ENCODE measurements around the gene CDX4. TPM values are rescaled to one million over a fixed set of nuclear protein-coding genes. Genes with fewer than 3 reads are reported as not detected.
"Not testable (repeated sequence)": the region's sequence is repeated elsewhere in the genome, so short reads cannot be mapped to it uniquely, and the experiment has no call there.

The CDX4 gene
- not detected in 2 replicates for total RNA-seq (2014; rRNA removed; shearing (Covaris generic); ENCODE audit: low replicate concordance)

- DNase-seq, result no peak
Measured at GRCh38 chrX:73446831-73447230, at the start of gene CDX4. Gene CDX4, plus strand, starts transcription at chrX:73447053. Its CDS starts 201 bp downstream, at chrX:73447254.

DNA sequence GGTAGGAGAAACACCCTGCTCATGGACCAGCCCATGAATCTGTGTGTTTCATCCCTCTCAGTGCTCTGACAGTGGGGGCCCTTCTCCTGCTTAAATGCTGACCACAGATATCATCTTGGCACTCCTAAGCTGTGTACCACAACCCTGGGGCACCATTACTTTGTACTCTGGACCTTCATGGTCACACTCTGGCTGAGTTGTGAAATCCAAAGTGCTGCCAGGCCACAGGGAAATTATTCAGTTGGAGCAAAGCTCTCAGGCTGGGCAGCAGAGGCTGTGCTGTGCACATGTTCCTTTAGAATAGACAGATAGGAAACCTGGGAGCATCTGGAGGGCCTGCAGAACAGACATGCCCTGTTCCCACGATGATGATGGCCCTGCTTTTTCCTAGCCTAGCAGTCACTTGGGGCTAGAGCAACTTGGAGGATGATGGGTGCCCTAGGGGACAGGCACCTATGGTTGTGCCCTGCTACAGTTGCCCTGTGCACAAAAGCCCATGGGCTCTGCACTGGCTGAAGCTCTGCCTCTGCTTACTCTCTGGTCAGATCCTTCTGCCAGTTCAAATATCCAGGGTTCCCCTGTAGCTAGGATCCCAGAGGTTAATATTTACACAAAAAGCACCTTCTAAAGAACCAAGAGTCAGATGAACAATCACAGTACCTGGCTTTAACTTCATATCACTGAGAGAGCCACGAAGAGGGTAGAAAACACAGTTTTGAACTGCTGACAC is 48.5 kb upstream of the CDX4 start:
- Histone ChIP-seq H3K36me3 (no peaks in the 10 kb centered on the region), H3K27me3 (no peaks in the 10 kb centered on the region), H3K9me3 (no peaks in the 10 kb centered on the region), H3K4me3 (no peak overlapping the region)
- no peak for DNase-seq

More at GRCh38 chrX:73446831-73447230, at the start of gene CDX4:
- H3K36me3 ChIP-seq, result no peaks in the 10 kb centered on the region
- H3K27me3 ChIP-seq, result no peaks in the 10 kb centered on the region
- no peak within 1 kb of the TSS for H3K4me3 ChIP-seq
- H3K9me3 ChIP-seq, result no peaks in the 10 kb centered on the region

GRCh38 chrX:73400136-73400748 is 46.6 kb upstream of the CDX4 start:
- Histone ChIP-seq H3K27me3 (no peaks in the 10 kb centered on the region), H3K9me3 (no peaks in the 10 kb centered on the region), H3K36me3 (no peaks in the 10 kb centered on the region), H3K4me3 (no peak overlapping the region)
- no peak for DNase-seq

DNA sequence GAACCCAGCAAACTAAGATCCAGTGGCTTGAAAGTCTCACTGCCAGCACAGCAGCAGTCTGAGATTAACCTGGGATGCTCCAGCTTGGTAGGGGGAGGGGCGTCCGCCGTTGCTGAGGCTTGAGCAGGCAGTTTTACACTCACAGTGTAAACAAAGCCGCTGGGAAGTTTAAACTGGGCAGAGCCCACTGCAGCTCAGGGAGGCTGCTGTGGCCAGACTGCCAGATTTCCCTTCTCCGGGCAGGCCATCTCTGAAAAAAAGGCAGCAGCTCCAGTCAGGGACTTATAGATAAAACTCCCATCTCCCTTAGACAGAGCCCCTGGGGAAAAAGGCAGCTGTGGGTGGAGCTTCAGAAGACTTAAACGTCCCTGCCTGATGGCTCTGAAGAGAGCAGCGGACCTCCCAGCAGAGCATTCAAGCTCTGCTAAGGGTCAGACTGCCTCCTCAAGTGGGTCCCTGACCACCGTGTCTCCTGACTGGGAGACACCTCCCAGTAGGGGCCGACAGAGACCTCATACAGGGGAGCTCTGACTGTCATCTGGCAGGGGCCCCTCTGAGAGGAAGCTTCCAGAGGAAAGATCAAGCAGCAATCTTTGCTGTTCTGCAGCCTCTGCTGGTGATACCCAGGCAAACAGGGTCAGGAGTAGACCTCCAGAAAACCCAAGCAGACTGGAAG is 45.1 kb upstream of the CDX4 start:
- Histone ChIP-seq H3K9me3 (no peaks in the 10 kb centered on the region), H3K4me3 (no peak overlapping the region), H3K27me3 (no peaks in the 10 kb centered on the region), H3K36me3 (no peaks in the 10 kb centered on the region)
- DNase-seq, result no peak

DNA sequence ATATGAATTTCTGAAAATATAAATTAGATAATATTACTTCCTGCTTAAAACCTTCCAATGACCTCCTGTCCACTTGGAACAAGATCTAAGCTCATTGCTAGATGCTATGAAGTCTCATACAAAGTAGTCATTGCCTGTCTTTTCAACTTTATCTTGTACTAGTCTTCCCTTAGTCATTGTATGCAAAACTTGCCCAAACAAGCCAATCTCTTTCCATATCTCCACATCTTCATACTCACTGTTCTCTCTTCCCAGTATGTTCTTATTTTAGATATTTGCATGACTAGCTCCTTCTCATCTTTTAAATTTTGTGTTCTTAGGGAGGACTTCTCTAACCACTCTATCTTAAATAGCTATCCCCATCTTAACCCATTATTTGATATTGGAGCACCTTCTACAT is 33.9 kb upstream of the CDX4 start:
- H3K4me3 ChIP-seq, result no peak overlapping the region
- no peaks in the 10 kb centered on the region for H3K27me3 ChIP-seq
- H3K36me3 ChIP-seq, result no peaks in the 10 kb centered on the region
- no peaks in the 10 kb centered on the region for H3K9me3 ChIP-seq
- no peak for DNase-seq

DNA sequence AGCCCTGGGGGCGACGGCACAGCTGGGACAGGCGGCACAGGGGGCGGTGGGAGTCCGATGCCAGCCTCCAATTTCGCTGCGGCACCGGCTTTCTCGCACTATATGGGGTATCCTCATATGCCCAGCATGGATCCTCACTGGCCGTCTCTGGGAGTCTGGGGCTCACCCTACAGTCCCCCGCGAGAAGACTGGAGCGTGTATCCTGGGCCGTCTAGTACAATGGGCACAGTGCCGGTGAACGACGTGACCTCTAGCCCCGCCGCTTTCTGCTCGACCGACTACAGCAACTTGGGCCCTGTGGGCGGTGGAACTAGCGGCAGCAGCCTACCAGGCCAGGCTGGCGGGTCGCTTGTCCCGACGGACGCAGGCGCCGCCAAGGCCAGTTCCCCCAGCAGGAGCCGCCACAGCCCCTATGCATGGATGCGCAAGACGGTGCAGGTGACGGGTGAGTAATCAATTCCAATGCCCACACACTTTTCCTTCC is 500 bp downstream of the CDX4 start:
- no peaks in the 10 kb centered on the region for H3K9me3 ChIP-seq
- no peaks in the 10 kb centered on the region for H3K27me3 ChIP-seq
- DNase-seq, result no peak
- no peak overlapping the region for H3K4me3 ChIP-seq
- H3K36me3 ChIP-seq, result no peaks in the 10 kb centered on the region

GRCh38 chrX:73448379-73448778 is 1.5 kb downstream of the CDX4 start:
- Histone ChIP-seq H3K9me3 (no peaks in the 10 kb centered on the region), H3K36me3 (no peaks in the 10 kb centered on the region), H3K27me3 (no peaks in the 10 kb centered on the region), H3K4me3 (no peak overlapping the region)
- no peak for DNase-seq

DNA sequence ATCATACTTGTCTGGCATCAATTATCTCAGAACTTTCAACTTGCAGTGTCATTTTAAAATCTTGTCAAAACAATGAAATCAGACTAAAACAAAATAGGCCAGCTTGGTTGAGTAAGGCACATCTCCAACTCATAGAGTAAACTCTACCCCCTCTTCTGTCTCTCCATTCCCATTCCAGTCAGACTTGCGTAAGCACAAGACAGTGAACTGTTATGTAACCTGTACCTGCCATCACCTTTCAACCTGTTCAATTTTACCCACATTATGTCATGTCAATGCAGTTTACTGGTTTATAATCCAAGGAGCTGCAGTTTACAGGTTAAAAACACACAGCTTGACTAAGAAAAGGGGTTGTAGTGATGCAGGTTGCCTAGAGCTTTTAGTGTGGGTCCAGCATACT is 8.3 kb downstream of the CDX4 start:
- no peak overlapping the region for H3K4me3 ChIP-seq
- no peaks in the 10 kb centered on the region for H3K9me3 ChIP-seq
- no peaks in the 10 kb centered on the region for H3K27me3 ChIP-seq
- no peak for DNase-seq
- H3K36me3 ChIP-seq, result no peaks in the 10 kb centered on the region

- Histone ChIP-seq H3K27me3 (no peaks in the 10 kb centered on the region), H3K36me3 (no peaks in the 10 kb centered on the region), H3K4me3 (no peak overlapping the region), H3K9me3 (no peaks in the 10 kb centered on the region)
- no peak for DNase-seq
Measured at GRCh38 chrX:73457306-73457705, 10.5 kb downstream of the CDX4 start.

GRCh38 chrX:73468376-73468775 is 21.5 kb downstream of the CDX4 start:
- H3K36me3 ChIP-seq, result no peaks in the 10 kb centered on the region
- DNase-seq, result no peak
- H3K9me3 ChIP-seq, result no peaks in the 10 kb centered on the region
- H3K27me3 ChIP-seq, result no peaks in the 10 kb centered on the region
- H3K4me3 ChIP-seq, result no peak overlapping the region

DNA sequence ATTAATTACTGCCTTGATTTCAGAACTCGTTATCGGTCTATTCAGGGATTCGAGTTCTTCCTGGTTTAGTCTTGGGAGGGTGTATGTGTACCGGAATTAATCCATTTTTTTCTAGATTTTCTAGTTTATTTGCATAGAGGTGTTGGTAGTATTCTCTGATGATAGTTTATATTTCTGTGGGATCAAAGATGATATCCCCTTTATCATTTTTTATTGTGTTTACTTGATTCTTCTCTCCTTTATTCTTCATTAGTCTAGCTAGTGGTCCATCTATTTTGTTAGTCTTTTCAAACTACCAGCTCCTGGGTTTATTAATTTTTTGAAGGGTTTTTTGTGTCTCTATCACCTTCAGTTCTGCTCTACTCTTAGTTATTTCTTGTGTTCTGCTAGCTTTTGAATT is 32.1 kb downstream of the CDX4 start:
- Histone ChIP-seq H3K4me3 (no peak overlapping the region), H3K36me3 (no peaks in the 10 kb centered on the region), H3K27me3 (no peaks in the 10 kb centered on the region), H3K9me3 (no peaks in the 10 kb centered on the region)
- no peak for DNase-seq

GRCh38 chrX:73481521-73481920 is 34.7 kb downstream of the CDX4 start:
- no peak for DNase-seq
- Histone ChIP-seq H3K27me3 (no peaks in the 10 kb centered on the region), H3K36me3 (no peaks in the 10 kb centered on the region), H3K4me3 (no peak overlapping the region), H3K9me3 (no peaks in the 10 kb centered on the region)

- H3K36me3 ChIP-seq, result no peaks in the 10 kb centered on the region
- no peaks in the 10 kb centered on the region for H3K27me3 ChIP-seq
- DNase-seq, result no peak
- no peaks in the 10 kb centered on the region for H3K9me3 ChIP-seq
- no peak overlapping the region for H3K4me3 ChIP-seq
Measured at GRCh38 chrX:73490661-73491060, 43.8 kb downstream of the CDX4 start.

GRCh38 chrX:73492178-73492577 is 45.3 kb downstream of the CDX4 start:
- not testable (repeated sequence) for H3K27me3 ChIP-seq, DNase-seq, H3K4me3 ChIP-seq, H3K36me3 ChIP-seq, H3K9me3 ChIP-seq

Measured in MG63 (cell line).